ENCODE data around the gene PPARD. TPM values are rescaled to one million over a fixed set of nuclear protein-coding genes. Genes with fewer than 3 reads are reported as not detected.

The PPARD gene
- total and polyA plus RNA-seq, 2 of the 13 experiments (the other 11 are each of a cell fraction or from before 2014, with no cell fraction given) = 6.1 to 13.3 TPM

GRCh38 chr6:35368038-35368887, 25.9 kb downstream of the PPARD start (continued):
- TF ChIP-seq ZXDC (CRISPR knock-in tag; IDR thresholded peaks at IDR 0.05) = no peak
- 0 out of 4 replicates have a peak, but pooled peaks of 1 of the 2 experiments have one; percentile 29 for TF ChIP-seq NR2F1 (CRISPR knock-in tag; IDR thresholded peaks at IDR 0.05)
- no peak for TF ChIP-seq KLF13 (CRISPR knock-in tag; IDR thresholded peaks at IDR 0.05)
- no peak for TF ChIP-seq TOE1 (CRISPR knock-in tag; IDR thresholded peaks at IDR 0.05)
- TF ChIP-seq HMGXB3 (CRISPR knock-in tag; IDR thresholded peaks at IDR 0.05; ENCODE audit: borderline replicate concordance) = 0 out of 2 replicates have a peak, but pooled peaks have one; percentile 37
- TF ChIP-seq ZNF644 (CRISPR knock-in tag; IDR thresholded peaks at IDR 0.05; ENCODE audit: low read depth) = peak; percentile 46; the same call in 1 of the 2 replicates
- no peak for TF ChIP-seq ZIK1 (CRISPR knock-in tag; IDR thresholded peaks at IDR 0.05; ENCODE audit: borderline replicate concordance, low read depth)
- no peak for TF ChIP-seq ZBTB4 (CRISPR knock-in tag; IDR thresholded peaks at IDR 0.05; ENCODE audit: borderline replicate concordance)
- peak; percentile 38 for TF ChIP-seq NFYB (CRISPR knock-in tag; IDR thresholded peaks at IDR 0.05)
- peak; percentile 50; the same call in 1 of the 2 replicates for TF ChIP-seq FOSL1 (CRISPR knock-in tag; IDR thresholded peaks at IDR 0.05; ENCODE audit: borderline replicate concordance)
- peak; percentile 93 for TF ChIP-seq FOSL2 (CRISPR knock-in tag; IDR thresholded peaks at IDR 0.05)
- TF ChIP-seq HMG20A (CRISPR knock-in tag; IDR thresholded peaks at IDR 0.05; ENCODE audit: borderline replicate concordance) = peak; percentile 77; the same call in 1 of the 2 replicates
- TF ChIP-seq SP5 (CRISPR knock-in tag; IDR thresholded peaks at IDR 0.05; ENCODE audit: borderline replicate concordance, low read depth) = peak; percentile 54; the same call in 1 of the 2 replicates
- TF ChIP-seq ZBTB21 (CRISPR knock-in tag; IDR thresholded peaks at IDR 0.05) = 0 out of 2 replicates have a peak, but pooled peaks have one; percentile 28
- peak; percentile 64; the same call in 1 of the 2 replicates for TF ChIP-seq MAX (IDR thresholded peaks at IDR 0.05)
- no peak for TF ChIP-seq NAIF1 (CRISPR knock-in tag; IDR thresholded peaks at IDR 0.05; ENCODE audit: borderline replicate concordance)
- TF ChIP-seq HNRNPLL (IDR thresholded peaks at IDR 0.05; ENCODE audit: low read depth, low read length, poor library complexity, severe bottlenecking) = no peak

Measured in HepG2 (cell line).